CD4-positive, alpha-beta T cell treated with Interleukin-17A for 1 hour (primary cell): ENCODE results near the gene CHRNA9.

Experiments
- DNase-seq: peaks from one replicate; pipeline ENCODE4 v3.0.0-alpha.2; 2020

CHRNA9 gene

DNA sequence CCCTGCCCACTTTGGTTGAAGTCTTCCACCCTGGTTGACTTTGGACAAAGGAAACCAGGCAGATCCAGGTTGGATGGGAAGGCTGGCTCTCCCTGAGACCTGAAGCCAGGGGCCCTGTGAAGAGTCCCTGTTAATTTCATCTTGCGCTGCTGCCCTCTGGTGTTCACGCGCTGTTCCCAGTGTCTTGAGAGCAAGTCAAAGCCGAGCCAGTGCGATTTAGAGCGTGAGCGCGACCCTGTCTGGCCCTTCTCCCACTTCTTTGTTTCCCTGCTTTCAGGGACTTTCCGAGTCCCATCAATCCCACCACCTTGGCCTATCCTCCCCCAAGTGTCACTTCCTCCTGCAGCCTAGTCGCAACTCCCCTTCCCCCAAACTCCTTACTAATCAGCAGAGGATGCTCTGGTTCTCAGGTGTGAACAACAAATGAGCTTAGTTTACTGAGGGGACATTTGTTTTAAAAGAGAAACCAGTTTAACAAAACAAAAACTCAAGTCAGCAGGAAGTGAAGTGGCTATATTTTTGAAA, 25.8 kb upstream of the CHRNA9 start:
- peak; percentile 93 for DNase-seq

DNA sequence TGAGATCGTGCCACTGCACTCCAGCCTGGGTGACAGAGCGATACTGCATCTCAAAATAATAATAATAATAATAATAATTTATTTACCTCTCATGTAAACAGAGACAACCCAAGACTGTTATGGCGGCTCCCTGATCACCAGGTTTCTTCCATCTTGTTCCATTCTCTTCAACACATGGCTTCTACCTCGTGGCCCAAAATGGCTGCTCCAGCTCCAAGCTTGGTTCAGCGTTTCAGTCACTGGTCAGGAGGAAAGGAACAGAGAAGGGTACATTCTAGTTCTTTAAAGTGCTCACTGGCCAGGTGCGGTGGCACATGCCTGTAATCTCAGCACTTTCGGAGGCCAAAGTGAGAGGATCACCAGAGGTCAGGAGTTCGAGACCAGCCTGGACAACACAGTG, 24.9 kb upstream of the CHRNA9 start:
- DNase-seq, result no peak

DNA sequence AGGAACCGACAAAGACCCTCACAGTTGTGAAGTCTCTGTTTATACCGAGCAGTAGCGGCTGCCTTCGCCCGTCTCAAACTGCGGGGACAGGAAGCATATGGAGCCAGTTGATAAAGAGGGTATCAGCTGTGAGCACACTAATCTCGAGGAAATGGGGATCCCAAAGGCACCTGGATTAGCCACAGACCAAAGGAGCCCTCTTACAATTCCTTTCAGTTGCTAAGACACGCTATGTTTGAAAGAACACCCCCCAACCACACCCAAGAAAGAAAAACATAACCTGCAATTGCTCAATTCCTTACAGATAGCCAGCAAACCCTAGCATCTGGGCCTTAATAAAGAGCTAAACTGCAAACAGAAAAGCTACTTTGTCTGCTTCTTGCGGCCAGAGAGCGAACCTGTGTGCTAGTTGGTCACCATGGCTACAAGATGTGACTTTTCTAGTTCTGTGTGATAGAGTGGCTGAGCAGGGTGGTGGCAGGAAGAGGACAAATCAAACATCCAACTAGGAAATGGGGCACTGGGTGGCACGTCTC, 23.3 kb upstream of the CHRNA9 start:
- peak; percentile 62 for DNase-seq

DNA sequence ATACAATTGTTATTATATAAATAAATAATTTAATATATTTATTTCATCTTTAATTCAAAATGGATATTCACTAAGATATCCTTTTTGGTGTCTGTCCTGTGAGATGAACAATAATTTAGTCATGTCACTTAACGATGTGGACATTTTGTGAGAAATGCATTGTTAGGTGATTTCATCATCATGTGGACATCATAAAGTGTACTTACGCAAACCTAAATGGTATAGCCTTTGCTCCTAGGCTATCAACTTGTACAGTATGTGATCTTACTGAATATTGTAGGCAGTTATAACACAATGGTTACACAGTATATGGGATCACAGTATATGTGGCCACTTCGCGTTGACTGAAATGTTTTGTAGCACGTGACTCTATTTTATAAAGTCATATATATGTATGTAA, 20.2 kb upstream of the CHRNA9 start:
- no peak for DNase-seq

DNA sequence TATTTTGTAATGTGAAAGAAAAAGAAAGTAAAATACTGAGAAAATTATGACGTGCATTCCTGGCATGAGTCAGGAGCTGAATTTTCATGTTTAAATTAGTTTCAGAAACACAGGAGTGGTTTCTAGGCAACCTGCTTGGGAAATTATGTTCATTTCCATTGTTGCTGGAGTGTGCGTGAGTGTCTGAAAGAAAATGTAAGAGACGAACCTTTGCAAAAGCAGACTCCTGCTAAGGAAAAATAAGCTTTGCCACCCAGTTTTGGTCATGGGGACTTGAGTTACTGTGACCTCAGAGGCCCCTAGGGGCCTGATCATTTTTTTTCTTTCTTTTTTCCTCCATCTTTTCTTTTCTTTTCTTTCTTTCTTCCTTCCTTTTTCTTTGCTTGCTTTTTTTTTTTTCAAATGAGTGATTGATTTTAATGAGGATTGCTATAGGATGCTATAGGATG, 18.8 kb upstream of the CHRNA9 start:
- peak; percentile 83 for DNase-seq

DNA sequence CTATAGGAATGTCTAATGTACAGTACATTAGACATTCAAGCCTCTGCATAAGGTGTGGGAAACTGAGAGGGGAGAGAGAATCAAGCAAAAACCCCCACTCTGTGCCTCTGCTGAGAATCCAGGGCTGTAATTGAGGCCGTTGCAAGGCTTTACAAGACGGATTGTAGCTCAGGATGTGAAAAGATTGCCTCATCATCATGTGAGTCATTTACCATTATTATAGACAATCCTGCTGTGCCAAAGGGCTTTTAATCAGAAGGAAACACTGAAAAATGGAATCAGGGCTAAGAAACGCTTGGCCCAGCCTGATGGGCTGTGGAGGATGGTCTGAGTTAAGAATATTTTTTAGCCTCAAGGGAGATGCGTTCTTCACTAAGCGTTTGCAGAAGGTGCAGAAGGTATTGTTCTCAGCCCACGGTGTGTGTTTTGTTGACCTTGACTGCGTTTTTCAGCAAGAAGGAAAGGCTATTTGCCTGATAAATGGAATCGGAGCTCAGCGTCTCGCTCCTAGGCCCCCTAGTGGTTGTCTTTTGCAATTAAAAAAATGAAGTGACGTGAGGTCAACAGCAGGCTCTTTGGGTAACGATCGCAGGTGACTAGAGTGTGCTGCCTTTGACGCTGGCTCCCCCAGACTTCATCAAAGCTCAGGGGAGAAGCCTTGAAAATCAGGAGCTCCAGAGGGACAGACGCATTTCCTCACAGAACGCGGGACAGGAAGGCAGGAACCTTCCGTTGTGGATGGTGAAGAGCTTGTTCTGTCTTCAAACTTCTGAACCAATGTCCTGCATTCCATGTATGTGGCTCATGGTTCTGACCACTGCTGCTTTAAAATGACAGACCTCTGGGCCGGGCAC, 18.1 kb upstream of the CHRNA9 start:
- DNase-seq, result peak; percentile 89

DNA sequence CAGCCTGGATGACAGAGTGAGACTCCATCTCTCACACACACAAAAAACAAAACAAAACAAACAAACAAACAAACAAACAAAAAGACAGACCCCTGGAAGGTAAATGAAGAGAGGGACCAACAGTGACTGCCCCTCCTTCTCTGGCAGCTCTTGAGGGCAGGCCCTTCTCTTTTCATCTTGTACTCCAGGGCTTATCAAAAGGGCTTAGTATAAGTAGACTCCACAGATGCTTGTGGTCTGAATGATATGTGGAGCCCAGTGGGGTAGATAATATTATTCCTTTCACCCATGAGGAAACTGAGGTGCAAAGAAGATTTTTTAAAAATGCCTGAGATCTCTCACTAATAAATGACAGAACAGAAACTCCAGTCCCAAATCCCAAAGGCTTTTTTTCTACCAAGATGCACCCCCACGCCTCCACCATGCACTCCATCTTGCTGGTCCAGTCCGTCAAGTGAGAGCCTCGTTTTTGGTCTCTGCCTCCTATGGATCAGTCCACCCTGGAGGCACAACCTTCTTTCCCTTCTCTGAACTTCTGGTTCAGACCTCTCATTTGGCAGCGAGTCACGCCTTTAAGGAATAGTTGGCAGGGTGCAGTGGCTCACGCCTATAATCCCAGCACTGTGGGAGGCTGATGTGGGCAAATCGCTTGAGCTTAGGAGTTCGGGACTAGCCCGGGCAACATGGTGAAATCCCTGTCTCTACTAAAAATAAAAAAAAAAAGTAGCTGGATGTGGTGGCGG, 17.0 kb upstream of the CHRNA9 start:
- DNase-seq, result no peak

DNA sequence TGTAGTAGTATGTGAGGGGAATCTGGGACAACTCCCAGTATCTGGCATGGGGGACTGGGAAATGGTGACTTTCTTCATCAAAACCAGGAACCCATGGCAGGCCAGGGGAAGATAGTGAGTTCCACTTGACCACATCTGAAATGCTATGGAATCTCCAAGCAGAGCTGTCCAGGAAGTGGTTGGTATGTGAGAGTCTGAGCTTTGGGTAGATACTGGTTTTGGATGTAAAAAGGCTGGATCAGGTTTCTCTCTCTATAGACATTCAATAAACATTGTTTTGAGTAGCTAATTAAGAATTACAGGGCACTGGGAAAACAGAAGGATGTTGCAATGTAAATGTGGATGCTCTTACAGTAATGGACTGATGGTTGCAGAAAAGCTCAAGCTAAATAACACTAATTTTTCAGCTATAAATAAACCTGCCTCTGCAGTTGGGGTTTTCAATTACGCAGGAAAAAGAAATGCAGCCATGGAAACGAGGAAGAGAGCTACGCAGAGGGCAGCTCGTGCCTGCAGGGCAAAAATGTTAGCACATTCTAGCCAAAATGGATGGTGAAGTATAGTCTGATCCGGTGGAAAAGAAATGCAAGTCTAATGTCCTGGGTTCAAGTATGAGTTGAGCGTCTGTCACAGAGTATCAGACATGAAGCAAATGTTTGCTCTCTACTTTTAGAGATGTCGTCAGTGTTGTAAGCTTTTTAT, 13.4 kb upstream of the CHRNA9 start:
- DNase-seq, result no peak

DNA sequence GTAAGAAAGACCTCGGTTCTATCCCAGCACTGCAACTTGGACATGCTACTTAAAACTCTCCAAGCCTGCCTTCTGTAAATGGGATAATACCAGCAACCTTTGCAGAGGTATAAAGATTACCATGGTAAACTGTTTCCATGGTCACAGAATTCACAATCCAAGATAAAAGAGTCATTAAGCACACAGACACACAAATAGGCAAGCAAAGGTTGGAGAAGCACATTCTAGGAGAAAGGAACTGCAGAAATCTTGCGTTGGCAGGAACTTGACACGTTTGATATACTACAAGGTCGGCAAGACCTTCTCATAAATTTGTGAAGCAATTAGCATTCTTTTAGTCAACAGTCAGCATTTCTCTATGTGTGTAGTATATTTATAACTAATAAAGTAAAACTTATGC, 12.3 kb upstream of the CHRNA9 start:
- DNase-seq, result no peak

DNA sequence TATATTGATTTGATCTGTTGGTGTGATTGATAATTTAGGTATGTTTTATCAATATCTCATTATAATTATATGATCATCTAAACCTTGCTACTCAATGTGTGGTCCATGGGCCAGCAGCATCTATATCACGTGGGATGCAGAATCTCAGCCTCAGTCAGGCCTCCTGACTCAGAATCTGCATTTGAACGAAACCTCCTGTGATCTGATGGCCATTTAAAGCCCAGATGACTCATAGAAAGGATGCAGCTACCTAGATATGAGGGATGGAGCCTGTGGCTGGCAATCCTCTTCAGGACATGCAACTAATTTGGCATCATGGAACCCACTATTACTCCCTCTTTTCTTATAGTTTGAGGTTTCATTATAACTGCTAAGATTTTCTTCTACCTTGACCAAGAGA, 11.3 kb upstream of the CHRNA9 start:
- DNase-seq, result no peak

DNA sequence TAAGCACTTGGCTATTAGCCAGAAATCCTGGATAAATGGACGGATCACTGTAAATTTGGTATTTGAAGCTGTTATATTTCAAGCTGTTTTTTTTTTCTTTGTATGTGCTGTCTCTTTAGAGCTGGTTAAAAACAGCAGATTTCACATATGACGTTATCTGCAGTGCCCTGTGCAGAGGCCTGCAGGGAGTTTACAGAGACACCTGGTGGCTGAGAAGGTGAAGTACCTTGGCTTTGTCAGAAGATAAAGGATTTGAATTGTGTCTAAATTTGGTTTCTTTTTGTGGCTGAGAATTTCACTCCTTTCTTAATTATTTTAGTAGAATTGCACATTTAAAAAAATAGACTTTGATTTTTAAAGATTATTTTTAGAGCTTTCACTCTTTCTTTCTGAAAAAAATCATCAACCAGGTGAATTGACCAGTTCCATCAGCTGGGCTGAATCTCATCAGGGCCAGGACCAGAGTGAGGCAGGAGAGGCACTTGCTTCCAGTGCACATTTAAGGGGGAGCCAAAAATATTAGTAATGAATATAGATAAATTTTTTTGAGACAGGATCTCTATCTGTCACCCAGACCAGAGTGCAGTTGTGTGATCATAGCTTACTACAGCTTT, 9.6 kb upstream of the CHRNA9 start:
- DNase-seq, result peak; percentile 86

DNA sequence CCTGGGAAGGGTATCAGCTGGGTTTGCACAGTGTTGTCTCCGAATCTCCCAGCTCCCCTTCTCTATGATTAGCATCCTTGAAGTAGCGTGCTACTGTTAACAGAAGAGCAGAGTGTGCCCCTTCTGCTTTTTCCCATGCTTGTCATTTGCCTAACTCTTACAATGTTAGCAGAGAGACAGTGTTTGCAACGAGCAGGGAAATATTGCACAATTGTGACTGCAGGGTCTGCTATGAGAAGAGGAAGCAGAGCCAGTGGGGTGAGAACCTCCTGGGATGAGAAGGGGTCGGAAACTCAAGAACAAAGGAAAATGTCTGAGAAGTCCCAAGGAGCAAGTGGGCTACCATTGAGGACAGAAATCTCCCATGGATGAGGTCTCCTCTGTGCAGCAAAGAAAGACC, 7.8 kb upstream of the CHRNA9 start:
- DNase-seq, result no peak

DNA sequence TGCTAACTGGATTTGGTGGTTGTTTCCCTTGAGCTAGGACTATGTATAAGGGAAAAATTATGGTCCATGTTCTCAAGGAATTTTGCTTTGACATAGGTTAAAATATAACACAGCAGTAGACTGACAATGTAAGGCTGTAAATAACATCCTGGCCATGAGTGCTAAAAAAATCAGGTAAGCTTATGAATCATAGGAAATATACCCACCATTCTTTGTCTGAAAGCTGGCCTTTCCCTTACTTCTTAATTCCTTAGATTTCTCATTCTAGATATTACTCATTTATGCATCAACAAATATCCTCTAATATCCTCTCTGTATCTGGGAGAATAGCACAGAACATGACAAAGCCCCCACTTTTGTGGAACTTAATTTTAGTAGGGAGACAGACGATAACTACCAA, 6.8 kb upstream of the CHRNA9 start:
- DNase-seq, result no peak

DNA sequence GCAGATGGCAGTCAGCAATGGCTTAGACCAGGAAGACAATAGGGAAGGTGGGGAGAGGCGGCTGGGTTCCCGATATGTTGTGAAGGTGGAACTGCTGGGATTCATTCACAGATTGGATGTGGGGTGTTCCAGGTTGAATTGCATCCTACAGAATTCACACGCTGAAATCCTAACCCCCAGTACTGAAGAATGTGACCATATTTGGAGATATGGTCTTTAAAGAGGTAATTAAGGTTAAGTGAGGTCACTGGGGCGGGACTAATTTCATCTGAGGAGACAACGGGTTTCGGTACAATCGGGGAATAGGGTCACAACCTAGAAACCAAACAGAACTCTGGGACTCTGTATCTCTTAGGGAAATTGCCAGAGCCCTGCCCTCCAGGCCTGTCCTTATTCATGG, 5.3 kb upstream of the CHRNA9 start:
- no peak for DNase-seq

DNA sequence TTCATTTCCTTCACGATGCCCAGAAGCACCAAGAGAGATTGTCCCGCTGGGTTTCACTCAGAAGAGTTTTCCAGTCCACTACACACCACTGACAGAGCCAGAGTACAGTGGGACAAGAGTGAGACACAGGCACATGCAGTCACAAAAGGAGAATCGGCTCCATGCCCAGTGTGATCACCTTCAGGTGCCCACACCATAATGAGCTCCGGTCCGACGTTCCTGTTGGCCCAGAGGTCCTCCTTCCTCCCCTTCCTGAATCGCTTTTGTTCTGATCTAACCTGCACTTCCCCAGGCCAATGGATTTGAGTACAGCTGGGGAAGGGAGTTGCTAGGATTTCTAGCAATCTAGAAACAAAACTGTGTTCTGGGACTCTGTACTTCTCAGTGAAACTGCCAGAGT, 4.6 kb upstream of the CHRNA9 start:
- no peak for DNase-seq

DNA sequence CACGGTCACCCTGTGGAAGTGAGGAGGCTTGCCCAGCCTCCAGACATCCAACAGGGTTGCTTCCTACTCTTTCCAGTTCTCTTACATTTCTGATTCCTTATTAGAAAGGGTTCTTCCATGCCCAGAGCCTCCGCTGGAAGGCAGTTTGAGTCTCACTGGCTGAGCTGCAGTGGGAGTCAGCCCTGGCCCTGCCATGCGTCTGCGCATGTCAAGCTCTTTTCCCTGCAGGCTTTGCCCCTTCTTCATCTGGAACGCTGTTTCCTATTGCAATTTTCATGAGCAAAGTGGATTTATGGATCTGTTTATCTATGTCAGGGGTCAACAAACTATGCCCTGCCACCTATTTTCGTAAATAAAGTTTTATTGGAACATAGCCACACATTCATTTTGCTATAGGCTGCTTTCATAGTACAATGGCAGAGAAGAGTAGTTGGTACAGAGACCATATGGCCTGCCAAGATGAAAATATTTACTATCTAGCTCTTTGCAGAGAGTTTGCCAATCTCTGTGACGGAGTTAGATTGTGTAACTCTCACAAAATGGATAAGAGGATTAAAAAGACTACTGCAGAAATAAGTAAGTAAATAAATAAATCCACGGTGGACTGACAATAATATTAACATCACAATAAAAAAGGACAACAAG, 3.9 kb upstream of the CHRNA9 start:
- no peak for DNase-seq

DNA sequence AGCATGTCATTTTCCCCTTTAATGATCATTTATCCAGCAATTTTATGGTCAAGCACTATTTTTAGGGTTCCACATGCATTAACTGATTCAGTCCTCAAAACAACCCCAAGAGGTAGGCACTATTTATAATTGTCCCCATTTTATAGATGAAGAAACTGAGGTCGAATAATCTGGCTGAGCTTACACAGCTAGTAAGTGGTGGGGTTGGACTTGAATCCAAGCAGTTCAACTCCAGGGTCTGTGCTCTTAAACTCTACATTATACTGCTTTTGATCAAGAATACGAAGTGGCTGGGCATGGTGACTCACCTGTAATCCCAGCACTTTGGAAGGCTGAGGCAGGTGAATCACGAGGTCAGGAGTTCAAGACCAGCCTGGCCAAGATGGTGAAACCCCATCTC, 3.2 kb upstream of the CHRNA9 start:
- no peak for DNase-seq

DNA sequence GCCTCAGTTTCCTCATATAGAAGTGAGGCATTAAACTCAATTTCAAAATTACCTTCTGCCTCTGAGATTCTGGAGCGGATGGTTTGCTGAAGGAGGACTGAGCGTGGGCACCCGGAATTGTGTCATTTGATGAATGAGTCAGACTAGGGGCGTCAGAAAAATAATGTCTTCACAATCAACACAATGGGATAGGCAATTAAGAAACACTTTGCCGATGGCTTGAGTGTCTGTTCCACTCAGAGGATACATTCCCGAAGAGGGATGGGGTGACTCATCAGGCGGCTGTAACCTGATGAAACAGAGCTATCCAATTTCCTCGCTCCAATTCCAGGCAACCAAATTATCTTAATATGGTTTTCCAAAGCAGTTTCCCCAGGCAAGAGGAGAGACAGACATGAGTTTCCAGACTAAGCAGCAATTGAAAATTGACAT, 1.2 kb upstream of the CHRNA9 start:
- no peak for DNase-seq

DNA sequence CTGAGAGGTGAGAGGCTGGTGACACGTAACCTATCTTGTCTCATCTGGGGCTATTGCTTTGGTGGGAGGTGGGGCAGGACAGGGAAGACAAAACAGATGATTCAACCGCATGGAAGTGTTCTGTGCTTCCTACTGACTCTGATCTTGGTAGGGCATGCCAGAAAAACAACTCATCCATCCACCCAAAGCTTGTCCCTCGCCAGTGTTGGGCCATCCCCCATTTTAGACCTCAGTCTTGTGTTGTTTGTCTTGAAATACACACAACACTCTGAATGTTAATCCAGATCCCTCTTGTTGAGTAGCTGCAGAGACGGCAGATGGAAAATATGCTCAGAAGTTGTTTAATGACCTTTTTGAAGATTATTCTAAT, 377 bp downstream of the CHRNA9 start:
- no peak for DNase-seq

DNA sequence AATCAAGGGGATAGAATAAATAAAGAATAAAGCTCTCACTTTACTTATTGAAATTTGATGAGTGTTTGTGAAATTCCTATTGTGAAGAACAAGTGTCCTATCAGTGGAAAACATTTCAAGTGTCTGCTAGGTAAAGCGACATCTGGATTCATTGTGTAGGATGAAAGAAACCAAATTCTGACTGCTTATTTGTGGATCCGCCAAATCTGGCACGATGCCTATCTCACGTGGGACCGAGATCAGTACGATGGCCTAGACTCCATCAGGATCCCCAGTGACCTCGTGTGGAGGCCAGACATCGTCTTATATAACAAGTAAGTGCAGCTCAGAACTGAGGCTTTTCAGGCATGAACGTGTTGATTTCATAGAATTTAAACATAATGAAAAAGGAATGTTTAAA, 1.9 kb downstream of the CHRNA9 start:
- DNase-seq, result no peak

DNA sequence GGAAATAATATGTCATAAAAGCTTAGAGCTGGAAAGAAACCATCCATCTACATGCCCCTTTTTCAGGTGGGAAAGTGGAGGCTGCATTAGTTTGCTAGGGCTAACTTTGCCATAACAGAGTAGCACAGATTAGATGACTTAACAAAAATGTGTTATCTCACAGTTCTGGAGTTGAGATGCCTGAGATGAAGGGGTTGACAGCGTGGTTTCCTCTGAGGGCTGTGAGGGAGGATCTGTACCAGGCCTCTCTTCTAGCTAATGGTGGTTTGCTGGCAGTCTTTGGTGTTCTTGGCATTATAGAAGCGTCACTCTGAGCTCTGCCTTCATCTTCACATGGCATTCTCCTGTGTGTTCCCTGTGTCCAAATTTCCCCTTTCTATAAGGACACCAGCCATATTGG, 2.4 kb downstream of the CHRNA9 start:
- DNase-seq, result no peak

DNA sequence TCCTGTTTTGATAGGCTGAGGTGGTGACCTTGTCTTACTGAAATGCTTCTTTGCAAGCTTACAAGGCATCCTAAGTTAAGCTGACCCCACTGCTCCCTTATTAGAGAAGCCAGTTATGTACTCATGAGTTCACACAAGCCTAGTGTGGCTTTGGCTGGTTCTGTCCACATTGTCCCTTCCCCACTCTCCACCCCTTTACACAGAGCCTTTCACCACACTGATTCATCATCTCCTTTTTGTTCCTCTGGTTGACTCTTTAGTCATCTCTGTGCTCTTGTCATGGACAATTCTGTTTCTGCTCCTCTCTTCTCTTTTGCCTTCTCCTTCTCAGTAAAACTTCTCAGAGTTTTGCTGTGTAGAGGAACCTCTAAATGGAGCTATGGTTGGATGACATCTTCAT, 4.9 kb downstream of the CHRNA9 start:
- no peak for DNase-seq
